SK-N-MC (cell line): ENCODE results near the gene USP22.
"Not testable (repeated sequence)": the region's sequence is repeated elsewhere in the genome, so short reads cannot be mapped to it uniquely, and the experiment has no call there.

Experiments
- DNase-seq: peaks from one replicate; pipeline ENCODE4 v3.0.0-alpha.2; 2011; ENCODE audit warnings: low read depth, low spot score
- H3K27ac ChIP-seq: fragments of 200-600 bp; sonication (generic); 2 replicates; pipeline ENCODE4 v1.5.1; 2016; ENCODE audit warnings: mixed run types
- H3K36me3 ChIP-seq: fragments of 200-600 bp; sonication (generic); 2 replicates; pipeline ENCODE4 v1.6.1; 2017; ENCODE audit warnings: antibody characterized with exemption, low read length, mixed read lengths; ENCODE audit not compliant: insufficient read depth
- H3K4me3 ChIP-seq: fragments of 200-600 bp; sonication (generic); 2 replicates; pipeline ENCODE4 v1.5.1; 2016
- H3K9ac ChIP-seq: fragments of 200-600 bp; sonication (generic); 2 replicates; pipeline ENCODE4 v1.8.0; 2017; ENCODE audit warnings: mixed run types, mixed read lengths; ENCODE audit not compliant: insufficient read length
- H3K9me3 ChIP-seq: fragments of 200-600 bp; sonication (generic); 2 replicates; pipeline ENCODE4 v1.6.1; 2017; ENCODE audit warnings: low read depth, mild to moderate bottlenecking, antibody characterized with exemption, low read length, moderate library complexity, mixed read lengths
- EZH2 ChIP-seq: fragments of 200-600 bp; sonication (generic); IDR thresholded peaks from one replicate; pipeline ENCODE4 v1.6.1; 2017; ENCODE audit warnings: antibody characterized with exemption
- FOXP2 ChIP-seq: optimal IDR thresholded peaks from 2 replicates; pipeline ENCODE3; 2011; ENCODE audit warnings: mild to moderate bottlenecking, moderate library complexity; ENCODE audit not compliant: insufficient read depth; ENCODE audit errors: extremely low read length, control extremely low read depth
- POLR2AphosphoS5 ChIP-seq: IDR thresholded peaks from 2 replicates; pipeline ENCODE4 v1.6.1; 2012; ENCODE audit warnings: mild to moderate bottlenecking, low read depth, low read length, borderline replicate concordance

USP22 gene

GRCh38 chr17:21059761-21060160, 16.9 kb upstream of the USP22 start:
- Histone ChIP-seq H3K4me3 (no peak overlapping the region), H3K9ac (no peak overlapping the region), H3K27ac (no peak overlapping the region), H3K36me3 (no peaks in the 10 kb centered on the region), H3K9me3 (no peaks in the 10 kb centered on the region)
- DNase-seq = no peak
- TF ChIP-seq POLR2AphosphoS5 (no peak), FOXP2 (no peak), EZH2 (no peak)

DNA sequence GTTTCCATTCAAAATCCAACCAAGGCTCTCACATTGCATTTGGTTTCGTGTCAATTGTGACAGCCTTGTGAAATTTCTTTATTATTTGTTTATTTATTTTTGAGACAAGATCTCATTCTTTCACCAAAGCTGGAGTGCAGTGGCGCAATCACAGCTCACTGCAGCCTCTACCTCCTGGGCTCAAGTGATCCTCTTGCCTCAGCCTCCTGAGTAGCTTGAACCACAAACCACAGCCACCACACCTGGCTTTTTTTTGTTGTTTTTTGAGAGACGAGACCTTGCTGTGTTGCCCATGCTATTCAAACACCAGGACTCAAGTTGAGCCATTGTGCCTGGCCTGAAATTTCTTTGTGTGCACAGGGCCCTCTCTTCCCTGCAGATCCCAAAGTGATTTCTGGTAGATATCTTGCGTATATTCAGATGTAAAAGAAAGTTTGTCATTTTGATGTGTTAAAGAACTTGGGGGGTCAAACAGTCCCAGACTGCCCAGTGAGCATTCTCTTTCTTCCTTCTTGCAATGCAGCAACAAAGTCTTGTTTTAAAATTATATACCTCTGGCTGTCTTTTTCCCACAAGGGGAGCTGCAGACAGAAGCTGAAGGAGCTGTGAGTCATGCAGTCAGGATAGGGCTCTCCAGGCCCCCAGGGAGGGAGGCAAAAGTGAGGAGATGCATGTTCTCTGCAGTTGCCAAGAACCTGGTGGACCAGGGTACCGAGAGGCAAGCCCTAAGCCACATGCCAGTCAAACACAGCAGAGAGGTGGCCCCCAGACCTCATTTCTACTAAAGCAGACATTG, 15.5 kb upstream of the USP22 start:
- TF ChIP-seq EZH2 (no peak), FOXP2 (no peak), POLR2AphosphoS5 (no peak)
- Histone ChIP-seq H3K9ac (no peak overlapping the region), H3K27ac (no peak overlapping the region), H3K4me3 (no peak overlapping the region), H3K9me3 (no peaks in the 10 kb centered on the region), H3K36me3 (no peaks in the 10 kb centered on the region)
- no peak for DNase-seq

DNA sequence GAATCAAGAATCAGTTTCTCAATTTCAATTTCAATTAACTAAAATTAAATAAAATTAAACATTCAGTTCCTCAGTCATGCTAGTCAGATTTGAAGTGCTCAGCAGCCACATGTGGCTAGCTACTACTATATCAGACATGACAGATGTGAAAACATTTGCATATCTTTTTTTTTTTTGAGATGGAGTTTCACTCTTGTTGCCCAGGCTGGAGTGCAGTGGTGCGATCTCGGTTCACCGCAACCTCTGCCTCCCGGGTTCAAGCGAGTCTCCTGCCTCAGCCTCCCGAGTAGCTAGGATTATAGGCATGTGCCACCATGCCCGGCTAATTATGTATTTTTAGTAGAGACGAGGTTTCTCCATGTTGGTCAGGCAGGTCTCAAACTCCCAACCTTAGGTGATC, 10.2 kb upstream of the USP22 start:
- not testable (repeated sequence) for H3K36me3 ChIP-seq, H3K9ac ChIP-seq, H3K4me3 ChIP-seq, H3K9me3 ChIP-seq, DNase-seq
- H3K27ac ChIP-seq = peak overlapping the region; percentile 36; the same call in 1 of the 2 replicates

DNA sequence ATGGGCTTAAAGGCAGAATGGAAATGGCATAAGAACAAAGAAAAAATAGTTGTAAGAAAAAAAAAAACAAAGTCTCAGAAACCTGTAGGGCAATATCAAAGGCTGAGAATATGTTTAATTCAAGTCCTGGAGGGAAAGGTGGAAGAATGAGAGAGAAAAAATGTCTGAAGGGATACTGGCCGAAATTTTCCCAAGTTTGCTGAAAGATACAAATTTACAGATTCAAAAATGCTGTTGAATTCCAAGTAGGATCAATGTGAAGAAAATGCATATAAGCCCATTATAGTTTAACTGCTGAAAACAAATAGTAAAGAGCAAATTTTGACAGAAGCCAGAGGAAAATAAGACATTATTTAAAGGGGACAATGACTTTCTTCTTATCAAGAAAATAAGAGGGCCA, 6.6 kb upstream of the USP22 start:
- TF ChIP-seq FOXP2 (no peak), EZH2 (no peak), POLR2AphosphoS5 (no peak)
- no peaks in the 10 kb centered on the region for H3K36me3 ChIP-seq
- H3K9me3 ChIP-seq = no peaks in the 10 kb centered on the region
- no peak overlapping the region for H3K27ac ChIP-seq
- no peak for DNase-seq
- no peak overlapping the region for H3K4me3 ChIP-seq
- H3K9ac ChIP-seq = no peak overlapping the region

- Histone ChIP-seq H3K27ac (0 out of 2 replicates have a peak overlapping the region, but pooled peaks have one; percentile 31), H3K9me3 (no peaks in the 10 kb centered on the region), H3K4me3 (no peak overlapping the region), H3K36me3 (no peaks in the 10 kb centered on the region), H3K9ac (no peak overlapping the region)
- no peak for TF ChIP-seq POLR2AphosphoS5
- TF ChIP-seq EZH2 = no peak
- no peak for TF ChIP-seq FOXP2
- no peak for DNase-seq
Measured at GRCh38 chr17:21046216-21046615, 3.4 kb upstream of the USP22 start.

DNA sequence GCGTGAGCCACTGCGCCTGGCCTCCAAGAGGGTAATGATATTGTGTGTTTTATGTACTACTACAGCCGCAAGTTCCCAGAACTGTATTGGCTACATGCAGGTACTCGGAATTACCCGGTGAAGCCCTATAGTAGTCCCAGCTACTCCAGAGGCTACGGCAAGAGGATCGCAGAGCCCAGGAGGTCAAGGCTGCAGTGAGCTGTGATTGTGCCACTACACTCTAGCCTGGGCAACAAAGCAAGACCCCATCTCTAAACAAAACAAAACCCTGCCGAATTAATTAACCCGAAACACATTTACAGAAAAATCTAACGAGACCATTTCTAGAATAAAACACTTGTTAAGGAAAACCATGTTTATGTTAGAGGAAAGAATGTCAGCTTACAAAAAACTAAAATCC, 2.2 kb upstream of the USP22 start:
- peak overlapping the region; percentile 98 for H3K27ac ChIP-seq
- no peak overlapping the region for H3K9ac ChIP-seq
- H3K4me3 ChIP-seq = no peak overlapping the region
- no peak for DNase-seq
- TF ChIP-seq POLR2AphosphoS5 (no peak), EZH2 (no peak), FOXP2 (no peak)
- H3K36me3 ChIP-seq = no peaks in the 10 kb centered on the region
- H3K9me3 ChIP-seq = no peaks in the 10 kb centered on the region

- H3K4me3 ChIP-seq = peak overlapping the region; percentile 87
- peak; percentile 30 for DNase-seq
- H3K9me3 ChIP-seq = no peaks in the 10 kb centered on the region
- peak overlapping the region; percentile 98 for H3K27ac ChIP-seq
- TF ChIP-seq POLR2AphosphoS5 (peak; percentile 68; the same call in 1 of the 2 replicates), EZH2 (no peak)
- H3K9ac ChIP-seq = peak overlapping the region; percentile 87
- H3K36me3 ChIP-seq = peaks cover 11% of the 10 kb centered on the region
Measured at GRCh38 chr17:21043296-21044232, 753 bp upstream of the USP22 start.

- Histone ChIP-seq H3K4me3 (peak overlapping the region; percentile 88), H3K36me3 (peaks cover 20% of the 10 kb centered on the region), H3K9ac (peak overlapping the region; percentile 99), H3K27ac (peak overlapping the region; percentile 97; the same call in 1 of the 2 replicates), H3K9me3 (no peaks in the 10 kb centered on the region)
- TF ChIP-seq FOXP2 (no peak), POLR2AphosphoS5 (peak; percentile 21; the same call in 1 of the 2 replicates), EZH2 (no peak)
- DNase-seq = no peak
Measured at GRCh38 chr17:21041741-21042457, 912 bp downstream of the USP22 start.
